ENCODE results near the gene MAN1C1. TPM values are rescaled to one million over a fixed set of nuclear protein-coding genes. Genes with fewer than 3 reads are reported as not detected.
A peak's percentile ranks its signal among the peaks of the same experiment; 100 is the strongest.
"Not testable (repeated sequence)": the region's sequence is repeated elsewhere in the genome, so short reads cannot be mapped to it uniquely, and the experiment has no call there.

Gene MAN1C1
- total RNA-seq, 1 experiment from 2014 or later = 0.67 TPM

DNA sequence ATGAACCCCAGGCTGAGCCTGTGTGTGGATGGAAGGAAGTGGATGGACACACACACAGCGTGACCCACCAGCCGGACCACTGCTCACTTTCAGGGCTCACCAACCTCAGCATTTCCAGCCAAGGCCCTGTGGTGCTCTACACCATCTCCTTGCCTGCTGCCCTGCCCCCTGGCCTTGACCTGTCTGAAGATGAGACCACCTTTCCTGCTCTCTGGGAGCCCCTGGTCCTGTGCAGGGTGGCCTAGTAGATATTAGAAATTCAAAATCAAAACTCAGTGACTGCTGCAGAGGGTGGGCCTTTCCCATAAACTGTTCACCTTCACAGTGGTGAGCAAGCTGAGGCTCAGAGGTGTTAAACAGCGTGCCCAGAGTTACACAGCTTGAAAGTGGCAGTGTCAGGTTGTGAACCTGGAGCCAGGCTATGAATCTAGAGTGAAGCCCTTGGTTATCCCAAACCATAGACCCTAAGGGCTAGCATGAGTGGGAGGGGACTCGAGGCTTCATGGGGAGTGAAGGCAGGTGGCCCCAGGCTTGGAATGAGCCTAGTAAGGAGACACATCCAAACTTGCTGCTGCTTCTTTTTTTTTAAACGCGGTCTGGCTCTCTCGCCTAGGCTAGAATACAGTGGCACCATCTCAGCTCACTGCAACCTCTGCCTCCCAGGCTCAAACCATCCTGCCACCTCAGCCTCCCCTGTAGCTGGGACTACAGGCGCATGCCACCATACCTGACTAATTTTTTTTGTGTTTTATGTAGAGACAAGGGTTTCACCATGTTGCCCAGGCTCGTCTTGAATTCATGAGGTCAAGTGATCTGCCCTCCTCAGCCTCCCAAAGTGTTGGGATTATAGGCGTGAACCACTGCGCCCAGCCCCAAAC, 41.5 kb downstream of the MAN1C1 start:
- no peak for DNase-seq (ENCODE audit: low spot score)

DNA sequence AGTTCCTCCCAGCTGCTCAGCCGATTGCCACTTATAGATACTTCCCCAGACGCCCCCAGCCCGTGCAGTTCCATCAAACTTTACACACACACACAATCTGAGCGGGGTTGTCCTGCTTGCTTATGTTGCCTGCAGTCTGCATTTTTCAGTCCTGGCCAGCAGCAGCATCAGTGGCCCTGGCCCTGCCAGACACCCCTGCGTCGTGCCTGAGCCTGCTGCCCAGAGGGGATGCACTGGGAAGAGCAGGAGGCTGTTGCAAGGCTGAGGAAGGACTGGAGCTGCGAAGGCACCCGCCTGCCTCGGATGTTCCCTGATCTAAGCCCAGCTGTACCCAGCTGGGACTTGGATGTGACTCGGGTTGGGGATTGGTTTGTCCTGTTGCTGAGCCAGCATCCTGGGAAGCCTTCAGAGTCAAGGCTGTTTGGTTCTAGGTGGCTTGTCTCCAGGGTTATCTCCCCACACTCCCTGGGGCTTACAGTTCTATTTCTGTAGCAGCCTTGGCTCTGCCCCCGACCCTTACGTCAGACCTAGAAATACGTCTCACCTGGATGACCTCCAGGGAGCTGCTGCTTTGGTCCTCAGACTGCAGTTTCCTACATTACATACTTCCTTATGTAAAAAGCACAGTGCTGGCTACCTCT, 42.3 kb downstream of the MAN1C1 start:
- DNase-seq (ENCODE audit: low spot score) = no peak

DNA sequence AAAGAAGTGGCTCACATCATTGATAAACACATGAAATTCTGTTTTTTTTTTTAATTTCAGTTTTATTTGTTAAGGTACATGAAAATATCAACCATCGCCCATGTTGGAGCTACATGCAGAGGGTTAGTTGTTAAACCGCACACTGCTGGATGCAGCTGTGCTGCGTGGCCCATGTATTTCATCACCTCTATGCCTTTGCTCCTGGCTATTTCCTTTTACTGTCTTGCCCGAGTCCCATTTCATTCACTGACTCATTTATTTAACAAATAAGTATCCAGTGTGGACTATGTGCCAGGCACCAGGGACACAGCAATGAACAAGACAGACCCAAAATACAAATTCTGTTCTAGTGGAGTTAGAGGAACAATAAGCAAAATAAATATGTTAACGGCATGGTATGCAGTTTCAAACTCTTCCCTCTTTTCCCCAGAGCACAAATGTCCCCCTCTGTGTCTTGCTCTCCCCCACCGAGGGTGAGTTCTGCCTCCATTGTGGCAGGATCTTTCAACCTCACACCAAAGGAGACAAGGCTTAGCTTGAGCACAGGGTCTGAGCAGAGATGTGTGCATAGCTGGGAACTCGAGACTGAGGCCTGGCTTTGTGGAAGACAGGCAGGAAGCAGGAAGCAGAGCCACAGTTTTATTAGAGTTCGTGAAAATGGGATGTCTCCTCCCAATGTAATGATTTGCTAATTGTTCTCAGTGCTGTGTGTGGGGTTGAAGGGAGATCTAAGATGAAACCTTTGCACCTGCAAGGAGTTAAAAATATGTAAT, 44.6 kb downstream of the MAN1C1 start:
- no peak for DNase-seq (ENCODE audit: low spot score)

DNA sequence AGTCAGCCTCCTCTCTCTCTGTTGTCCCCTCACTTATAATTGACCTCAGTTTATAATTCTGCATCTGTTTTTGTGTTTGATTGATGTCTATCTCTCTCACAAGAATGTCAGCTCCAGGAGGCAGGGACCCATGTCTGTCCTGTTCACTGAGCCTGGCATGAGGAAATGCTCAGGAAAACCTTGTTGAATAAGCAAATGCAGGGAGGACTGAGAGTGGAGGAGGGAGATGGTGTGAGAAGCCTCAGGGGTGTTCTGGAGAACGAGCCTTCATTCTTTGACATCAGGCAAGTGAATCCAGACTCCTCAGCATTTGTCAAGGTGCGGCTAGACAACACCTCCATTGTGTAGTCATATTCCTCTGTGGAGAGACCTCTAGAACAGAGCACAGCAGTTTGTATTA, 45.5 kb downstream of the MAN1C1 start:
- no peak for DNase-seq (ENCODE audit: low spot score)

DNA sequence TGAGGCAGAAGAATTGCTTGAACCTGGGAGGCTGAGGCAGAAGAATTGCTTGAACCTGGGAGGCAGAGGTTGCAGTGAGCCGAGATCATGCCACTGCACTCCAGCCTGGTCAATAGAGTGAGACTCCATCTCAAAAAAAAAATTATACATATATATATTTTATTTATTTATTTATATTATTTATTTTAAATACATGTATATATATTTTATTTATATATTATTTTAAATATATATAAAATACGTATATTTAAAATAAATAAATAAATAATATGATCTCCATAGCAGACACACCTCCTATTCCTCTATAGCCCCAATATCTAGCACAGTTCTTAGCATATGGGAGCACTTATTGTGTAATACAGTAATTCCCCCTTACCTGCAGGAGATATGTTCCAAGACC, 46.4 kb downstream of the MAN1C1 start:
- DNase-seq (ENCODE audit: low spot score) = not testable (repeated sequence)

DNA sequence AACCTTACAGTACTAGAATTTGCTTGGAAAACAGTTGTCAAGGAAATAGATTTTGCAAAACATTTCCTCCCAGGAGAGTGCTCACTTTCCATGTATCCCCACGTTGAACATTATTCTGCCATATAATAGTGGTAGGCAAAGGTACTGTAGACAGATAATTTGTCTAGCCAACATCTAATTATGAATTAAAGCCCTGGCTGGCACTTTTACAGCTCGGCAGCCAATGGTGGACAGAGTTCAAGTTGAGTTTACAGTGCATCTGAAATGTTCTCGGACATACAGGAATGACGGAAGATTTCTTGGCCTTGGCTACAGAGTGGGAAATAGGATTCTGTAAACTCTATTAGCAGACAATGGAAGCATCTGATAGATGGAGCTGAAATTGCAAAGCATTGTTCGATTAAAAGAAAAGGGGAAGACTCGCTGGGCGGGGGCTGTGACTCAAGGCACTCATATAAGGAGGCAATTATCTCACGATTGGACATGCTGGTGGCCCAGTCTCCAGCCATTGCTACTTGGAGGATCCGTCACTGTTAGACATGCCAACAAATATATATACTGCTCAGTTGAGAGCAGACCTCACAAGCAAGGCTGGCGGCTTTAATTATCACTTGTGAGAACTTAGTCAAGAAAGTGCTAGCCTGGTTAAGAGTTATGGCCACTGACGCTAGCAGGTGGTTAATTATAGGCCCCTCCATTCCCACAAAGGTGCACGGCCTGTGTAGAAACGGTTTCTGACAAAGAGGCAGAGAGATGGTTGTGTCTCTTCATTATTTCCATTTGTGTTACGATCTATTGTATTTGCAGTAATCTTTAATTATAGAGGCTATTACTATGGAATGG, 48.0 kb downstream of the MAN1C1 start:
- no peak for DNase-seq (ENCODE audit: low spot score)

DNA sequence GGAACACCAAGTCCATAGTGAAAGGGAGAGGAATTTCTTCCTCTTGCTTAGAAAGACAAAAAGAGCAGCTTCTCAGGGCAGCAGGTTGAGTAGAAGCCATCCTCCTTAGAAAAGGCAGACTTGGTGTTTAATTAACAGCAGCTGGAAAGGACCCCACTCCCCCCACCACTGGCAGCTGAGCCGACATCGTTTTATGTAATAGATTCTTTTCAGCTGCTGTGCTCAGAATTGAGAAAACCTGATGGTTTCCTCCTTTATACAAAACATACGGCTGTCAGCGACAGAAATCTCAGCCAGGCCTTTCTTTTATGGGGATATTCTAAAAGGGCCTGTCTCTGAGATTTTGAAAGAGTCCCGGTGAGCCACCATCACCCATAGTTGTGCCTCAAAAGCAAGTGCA, 49.9 kb downstream of the MAN1C1 start:
- DNase-seq (ENCODE audit: low spot score) = no peak

DNA sequence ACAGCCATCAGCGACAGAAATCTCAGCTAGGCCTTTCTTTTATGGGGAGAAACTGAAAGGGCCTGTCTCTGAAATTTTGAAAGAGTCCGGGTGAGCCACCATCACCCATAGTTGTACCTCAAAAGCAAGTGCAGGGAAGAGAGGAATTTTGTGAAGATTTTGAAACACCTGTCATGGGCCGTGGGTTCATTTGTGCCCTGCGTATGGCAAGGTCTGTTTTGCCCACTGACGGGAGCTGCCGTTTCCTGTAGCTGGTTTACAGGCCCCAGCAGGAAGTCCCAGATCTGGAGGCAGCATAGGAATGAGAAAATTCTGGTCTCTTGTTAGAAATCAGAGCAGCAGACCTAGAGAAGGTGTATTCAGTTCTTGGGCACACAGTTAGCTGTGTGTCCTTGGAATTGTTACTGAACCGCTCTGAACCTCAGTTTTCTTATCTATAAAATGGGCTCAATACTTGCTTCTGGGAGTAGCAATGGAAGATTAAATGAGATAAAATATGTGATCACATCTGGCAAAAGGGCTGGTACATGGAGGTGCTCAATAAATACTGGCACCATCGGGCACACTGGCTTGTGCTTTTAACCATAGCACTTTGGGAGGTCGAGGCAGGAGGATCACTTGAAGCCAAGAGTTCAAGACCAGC, 52.5 kb downstream of the MAN1C1 start:
- DNase-seq (ENCODE audit: low spot score) = no peak

DNA sequence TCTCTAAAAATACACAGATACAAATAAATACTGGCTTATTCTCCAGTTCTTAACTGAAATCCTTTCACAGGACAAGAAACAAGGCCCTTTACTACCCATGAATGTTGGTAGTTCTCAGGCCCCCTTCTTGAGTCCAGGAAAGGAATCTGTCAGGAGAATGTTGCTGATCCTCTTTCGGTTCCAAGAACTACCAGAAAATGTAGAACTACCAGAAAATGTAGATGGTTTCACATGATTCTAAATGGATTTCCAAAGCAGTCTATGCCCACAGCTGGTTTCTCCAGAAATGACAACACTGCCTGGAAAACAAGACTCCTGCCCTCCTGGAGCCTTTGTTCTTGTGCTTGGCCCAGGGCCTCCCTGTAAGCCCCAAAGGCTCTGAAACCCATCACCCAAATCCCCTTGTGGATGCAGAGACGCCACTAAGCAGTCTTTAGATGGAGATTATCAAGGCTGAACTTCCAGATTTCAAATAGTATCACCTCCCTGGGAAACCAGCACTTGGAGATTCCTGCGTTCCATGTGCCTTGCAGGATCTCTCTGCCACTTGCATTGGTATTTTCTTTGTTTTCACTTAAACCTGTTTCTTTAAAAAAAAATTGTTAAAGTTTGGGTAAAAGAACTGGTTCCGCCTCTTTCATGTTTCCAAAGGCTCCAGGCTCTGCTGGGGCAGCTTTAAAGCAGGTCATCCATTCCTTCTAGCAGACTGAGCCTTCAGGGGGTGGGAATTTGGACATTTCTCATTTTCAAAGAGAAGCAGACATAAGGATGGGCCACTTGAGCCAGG, 53.4 kb downstream of the MAN1C1 start:
- no peak for DNase-seq (ENCODE audit: low spot score)

DNA sequence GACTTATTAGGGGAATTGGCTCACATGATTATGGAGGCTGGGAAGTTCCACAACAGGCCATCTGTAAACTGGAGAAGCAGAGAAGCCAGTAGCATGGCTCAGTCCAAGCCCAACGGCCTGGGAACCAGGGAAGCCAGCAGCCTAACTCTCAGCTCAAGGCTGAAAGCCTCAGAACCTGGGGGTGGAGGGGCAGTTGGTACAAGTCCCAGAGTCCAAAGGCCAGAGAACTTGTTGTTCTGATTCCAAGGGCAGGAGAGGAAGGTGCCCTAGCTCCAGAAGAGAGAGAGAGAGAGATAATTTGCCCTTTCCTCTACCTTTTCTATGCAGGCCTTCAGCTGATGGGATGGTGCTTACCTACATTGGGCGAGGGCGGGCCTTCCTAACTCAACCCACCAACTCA, 55.3 kb downstream of the MAN1C1 start:
- DNase-seq (ENCODE audit: low spot score) = no peak

DNA sequence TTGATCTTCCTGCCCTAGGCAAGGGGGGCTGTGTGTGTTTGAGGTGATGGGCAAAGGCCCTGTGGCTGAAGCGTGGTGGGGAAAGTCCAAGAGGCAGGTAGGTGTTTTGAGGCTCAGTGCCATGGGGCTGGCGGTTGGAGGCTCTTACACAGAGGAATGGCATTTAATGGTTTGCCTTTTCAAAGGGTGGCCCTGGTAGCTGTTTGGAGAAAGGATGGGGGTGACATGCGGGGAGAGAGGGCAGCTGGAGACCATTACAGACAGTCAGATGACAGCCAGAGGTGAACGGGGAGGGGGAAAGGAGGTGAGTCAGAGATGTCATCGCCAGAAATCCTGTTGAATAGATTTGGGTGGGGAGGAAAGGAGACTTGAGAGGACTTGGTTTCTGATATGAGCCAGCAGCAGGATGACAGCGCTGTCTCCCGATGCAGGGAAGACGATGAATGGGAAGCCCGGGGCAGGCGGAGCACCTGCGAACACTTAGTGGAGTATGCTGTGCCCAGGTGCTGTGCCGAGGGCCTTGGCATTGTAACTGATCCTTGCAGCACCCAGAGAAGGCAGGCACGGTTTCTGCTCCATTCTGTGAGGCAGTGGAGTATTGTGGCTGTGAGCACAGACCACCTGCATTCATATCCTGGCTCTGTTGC, 56.3 kb downstream of the MAN1C1 start:
- peak; percentile 72 for DNase-seq (ENCODE audit: low spot score)

DNA sequence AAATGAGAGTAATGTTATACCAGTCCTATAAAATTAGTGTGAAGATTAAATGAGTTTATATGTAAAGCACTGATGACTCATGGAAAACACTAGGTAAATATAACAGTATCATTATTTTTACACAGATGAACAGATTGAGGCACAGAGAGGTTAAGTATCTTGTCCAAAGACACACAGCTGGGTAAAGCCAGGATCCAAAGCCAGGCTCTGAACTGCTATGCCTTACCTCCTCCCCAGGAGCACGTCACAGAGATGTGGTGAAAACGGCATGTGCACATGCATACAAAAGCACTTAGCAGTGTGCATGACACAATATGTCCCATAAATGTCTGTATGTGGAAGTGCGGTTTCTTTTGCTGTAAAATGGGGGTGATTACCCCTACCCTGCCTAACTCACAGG, 56.9 kb downstream of the MAN1C1 start:
- no peak for DNase-seq (ENCODE audit: low spot score)

DNA sequence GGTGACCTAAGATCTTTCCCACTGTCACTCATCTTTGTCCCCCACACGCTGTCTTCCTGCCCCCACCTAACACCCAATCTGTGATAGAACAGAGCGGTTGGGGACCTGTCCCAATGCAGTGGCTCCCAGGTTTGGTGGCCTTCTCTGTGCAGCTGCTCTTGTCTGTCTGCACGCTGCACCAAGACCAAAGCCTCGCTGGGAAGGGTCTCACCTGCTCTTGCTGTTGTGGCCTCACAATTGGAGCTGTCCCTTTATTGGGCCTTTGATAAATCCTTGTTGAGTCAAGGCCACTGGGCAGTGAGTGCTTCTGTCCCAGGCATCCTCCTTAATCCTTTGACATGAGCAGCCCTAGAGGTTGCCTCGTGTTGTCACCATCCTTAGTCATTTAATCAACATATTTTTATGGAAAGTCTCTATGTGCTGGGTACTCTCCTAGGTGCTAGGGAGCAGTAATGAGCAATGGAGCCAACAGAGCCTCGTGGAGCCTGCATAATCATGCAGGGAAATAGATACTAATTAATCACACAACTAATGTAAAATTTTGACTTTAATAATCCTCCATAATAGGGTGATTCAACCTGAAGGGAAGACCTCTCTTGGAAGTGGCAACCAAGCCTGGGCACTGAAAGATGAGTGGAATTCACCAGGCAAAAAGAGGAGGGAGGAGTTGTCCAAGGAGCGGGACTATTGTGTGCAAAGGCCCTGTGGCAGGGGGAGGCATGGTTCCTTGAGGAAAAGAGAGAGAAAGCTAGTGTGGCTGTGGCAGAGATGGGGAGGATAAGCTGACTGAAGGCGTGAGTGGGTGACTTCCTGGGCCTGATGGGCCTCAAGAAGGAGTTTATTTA, 57.6 kb downstream of the MAN1C1 start:
- DNase-seq (ENCODE audit: low spot score) = peak; percentile 6

DNA sequence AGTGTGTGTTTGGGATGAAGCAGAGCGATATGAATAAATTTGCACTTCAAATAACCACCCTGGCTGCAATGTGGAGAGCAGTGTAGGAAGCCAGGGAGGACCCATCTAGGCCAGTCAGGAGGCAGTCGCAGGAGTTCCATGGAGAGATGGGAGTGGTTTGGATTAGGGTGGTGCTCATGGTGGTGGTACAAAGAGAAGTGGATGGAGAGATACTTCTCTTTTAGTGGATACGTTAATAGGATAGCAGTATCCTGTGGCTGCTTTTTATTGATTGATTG, 58.2 kb downstream of the MAN1C1 start:
- no peak for DNase-seq (ENCODE audit: low spot score)

DNA sequence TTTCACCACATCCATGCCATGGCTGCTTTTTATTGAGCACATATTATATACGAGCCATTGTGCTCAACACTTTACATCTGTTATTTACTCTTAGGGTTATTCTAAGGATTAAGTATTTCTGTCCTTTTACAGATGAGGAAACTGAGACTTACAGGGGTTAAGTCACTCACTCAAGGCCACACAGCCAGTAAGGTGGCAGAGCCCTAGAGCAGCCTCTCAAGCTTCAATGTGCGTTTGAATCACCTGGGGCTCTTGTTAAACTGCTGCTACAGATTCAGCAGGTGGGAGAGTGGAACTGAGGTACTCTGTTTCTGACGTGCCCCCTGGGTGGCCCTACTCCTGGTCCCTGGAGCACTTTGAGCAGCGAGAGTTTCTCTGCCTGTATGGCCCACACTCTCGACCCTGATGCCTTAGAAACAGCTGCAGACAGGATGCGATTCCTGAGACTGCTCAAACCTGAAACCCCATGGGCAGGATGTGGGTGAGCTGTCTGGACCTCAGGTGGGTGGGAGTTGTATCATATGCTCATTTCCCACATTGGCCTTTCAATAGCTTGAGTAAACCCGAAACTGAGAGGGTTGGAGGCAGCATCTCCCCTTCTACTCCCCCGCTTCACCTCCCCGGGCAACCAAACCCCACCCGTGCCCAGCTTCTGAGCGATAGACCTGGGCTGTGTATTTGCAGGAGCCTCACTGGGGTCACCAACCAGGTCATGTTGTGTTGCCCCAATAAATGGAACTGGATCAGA, 59.3 kb downstream of the MAN1C1 start:
- no peak for DNase-seq (ENCODE audit: low spot score)

DNA sequence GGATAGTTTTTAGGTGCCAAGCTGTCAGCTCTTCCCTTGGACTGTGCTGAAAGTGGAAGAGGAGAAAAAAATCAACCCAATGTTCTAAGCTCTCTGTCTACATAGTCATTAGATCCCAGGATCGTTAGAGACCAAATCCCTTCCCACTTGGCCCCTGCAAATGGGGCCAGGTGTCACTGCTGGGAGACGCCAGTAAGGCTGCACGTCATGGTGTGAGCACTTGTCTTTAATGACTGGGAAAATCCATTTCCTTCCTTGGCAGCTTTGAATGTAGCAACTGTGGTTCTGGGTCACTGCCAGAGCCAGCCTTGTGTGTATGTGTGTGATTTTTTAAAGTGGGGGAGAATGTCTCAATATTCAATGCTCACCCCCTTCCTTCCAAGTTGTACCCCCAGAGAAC, 59.9 kb downstream of the MAN1C1 start:
- DNase-seq (ENCODE audit: low spot score) = peak; percentile 37

DNA sequence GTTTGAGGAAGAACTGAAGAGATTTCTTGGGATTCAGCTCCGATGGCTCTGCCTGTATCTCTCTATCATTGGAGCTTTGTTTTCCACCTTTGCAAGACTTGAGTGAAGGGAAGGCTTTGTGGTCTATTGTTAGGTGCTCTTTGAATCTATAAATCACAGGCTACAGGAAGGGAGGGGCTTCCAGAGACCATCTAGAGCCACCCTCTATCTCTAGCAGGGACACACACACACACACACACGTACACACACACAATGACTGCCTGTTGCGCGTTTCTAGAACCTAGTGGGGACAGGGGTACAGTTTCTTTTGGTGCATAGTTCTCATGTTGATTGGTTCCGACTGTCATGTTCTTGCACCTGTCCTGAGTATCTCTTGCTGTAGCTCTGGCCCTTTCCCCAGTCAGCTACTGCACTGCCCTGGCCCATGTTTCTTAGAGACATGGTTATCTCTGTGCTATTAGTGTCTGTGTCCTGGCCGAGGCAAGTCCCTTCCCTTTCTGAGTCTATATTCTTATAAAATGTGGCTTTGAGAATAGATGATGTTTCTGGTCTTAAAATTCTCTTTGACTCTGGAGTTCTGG, 60.7 kb downstream of the MAN1C1 start:
- no peak for DNase-seq (ENCODE audit: low spot score)

DNA sequence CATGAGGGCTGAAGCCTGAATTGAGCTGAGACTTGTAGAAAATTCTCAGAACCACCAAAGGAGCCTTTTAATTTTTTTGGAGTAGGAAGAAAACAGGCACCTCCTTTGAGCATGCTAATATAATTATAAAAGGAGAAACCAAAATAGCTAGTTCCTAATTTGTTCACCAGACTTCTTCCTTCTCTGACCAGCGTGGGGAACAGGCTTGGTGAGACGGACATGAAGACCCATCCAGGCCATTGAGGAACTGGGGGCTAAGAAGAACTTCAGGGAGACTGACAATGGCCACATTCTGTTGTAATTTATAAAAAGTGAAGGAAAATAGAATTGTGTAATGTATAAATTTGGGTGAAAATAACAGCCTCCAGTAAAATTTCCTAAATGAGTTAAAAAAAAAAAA, 62.6 kb downstream of the MAN1C1 start:
- DNase-seq (ENCODE audit: low spot score) = no peak

Data from A172 (cell line).